Measurements from ENCODE around the gene GSTP1.
"Not testable (repeated sequence)": the region's sequence is repeated elsewhere in the genome, so short reads cannot be mapped to it uniquely, and the experiment has no call there.

The GSTP1 gene

DNA sequence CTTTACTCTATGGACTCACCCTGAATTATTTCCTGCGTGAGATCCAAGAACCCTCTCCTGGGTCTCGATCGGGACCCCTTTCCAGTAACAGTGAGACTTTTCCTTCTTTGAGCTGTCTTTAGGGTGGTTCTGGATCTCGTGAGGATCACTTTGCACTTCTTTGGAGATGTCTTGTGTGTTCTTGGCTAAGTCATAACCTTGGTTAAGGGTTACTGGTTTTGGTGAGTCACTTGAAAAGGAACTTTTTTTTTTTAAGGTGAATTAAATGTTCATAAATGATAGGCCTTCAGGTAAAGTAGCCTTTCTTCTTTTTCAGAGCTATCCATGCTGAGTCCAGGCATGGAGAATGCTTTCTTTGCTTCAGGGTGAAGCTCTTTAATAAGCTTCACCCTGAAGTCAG is 19.4 kb upstream of the GSTP1 start:
- no peak for DNase-seq

DNA sequence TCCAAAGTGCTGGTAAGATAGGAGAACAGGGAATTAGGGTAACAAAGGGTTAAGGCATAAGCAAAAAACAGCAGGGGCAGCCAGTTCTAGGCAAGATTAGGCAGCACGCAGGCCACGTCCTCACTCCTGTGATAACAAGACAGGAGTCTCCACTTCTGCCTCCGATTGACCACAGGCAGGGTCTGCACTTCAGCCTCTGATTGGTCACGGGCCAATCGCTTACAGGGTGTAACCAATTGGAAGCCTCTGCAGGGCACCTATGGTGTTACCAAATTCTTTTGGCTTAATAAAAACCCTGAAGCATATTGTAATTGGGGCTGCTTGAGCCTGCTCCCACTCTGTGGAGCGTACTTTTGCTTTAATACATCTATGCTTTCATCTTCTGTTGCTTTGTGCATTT is 12.2 kb upstream of the GSTP1 start:
- no peak for DNase-seq

GRCh38 chr11:67572305-67572704 is 11.3 kb upstream of the GSTP1 start:
- DNase-seq: no peak

DNA sequence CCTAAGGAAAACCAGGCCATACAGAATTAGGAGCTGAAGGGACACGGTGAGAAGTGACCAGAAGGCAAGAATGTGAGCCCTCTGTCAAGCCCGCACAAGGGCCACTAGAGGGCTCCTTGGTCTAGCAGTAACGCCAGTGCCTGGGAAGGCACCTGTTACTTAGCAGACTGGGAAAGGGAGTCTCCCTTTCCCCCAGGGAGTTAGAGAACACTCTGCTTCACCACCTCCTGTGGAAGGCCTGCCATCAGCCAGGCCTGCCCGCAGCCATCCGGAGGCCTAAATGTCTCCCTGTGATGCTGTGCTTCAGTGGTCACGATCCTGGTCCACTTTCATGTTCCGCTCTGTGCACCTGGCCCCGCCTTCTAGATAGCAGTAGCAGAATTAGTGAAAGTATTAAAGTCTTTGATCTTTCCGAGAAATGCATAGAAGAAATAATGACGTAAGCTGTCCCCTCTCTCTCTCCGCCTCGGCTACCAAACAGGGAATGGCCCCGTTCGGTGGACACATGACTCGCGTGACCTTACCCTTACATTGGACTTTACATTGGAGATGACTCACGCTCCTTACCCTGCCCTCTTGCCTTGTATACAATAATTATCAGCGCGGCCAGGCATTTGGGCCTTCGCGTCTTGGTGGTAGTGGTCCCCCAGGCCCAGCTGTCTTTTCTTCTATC is 10.7 kb upstream of the GSTP1 start:
- no peak for DNase-seq

DNA sequence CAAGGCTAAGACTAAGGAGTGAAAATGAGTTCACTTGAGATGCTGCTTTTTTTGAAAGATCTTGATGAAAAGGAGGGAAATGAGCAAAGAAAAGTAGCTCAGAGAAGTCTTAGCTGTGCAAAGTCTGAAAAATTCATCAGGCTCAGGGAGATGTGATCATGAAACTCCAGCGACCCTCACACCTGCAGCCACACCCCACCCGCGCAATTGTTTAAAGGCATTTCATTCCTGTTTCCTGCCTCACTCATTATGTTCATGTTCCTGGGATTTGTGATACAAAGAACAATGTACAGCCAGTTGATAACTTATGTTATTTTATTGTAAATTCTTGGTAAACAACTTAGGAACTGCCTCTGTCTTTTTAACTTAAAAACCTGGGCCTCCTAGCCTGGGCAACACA is 8.7 kb upstream of the GSTP1 start:
- no peak for DNase-seq

- no peak for DNase-seq
Measured at GRCh38 chr11:67576735-67577475, 6.7 kb upstream of the GSTP1 start.

- DNase-seq: no peak
Measured at GRCh38 chr11:67577951-67578350, 5.7 kb upstream of the GSTP1 start.

DNA sequence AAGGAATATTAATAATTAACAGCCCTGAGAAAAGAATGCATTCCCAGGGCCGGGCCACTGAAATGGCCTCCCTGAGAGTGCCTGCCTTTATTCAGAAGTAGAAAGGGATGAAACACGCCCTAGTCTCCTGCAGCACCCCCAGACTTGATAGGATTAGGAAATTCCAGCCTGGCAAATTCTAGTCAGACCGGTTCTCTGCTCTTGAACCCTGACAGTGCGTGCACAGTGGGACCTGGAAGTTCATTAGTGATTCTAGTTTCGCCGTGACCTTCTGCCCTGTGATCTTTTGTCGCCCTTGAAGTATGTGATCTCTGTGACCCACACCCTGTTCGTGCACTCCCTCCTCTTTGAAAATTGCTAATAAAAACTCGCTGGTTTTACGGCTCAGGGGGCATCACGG is 2.1 kb upstream of the GSTP1 start:
- no peak for DNase-seq

DNA sequence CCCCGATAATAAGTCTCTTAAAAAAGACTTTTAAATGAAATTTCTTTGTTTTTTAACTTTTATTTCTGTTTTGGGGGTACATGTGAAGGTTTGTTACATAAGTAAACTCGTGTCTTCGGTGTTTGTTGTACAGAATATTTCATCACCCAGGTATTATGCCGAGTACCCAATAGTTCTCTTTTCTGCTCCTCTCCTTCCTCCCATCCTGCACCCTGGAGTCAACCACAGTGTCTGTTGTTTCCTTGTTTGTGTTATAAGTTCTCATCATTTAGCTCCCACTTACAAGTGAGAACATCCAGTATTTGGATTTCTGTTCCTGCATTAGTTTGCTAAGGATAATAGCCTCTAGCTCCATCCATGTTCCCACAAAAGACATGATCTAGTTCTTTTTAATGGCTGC is 1.6 kb upstream of the GSTP1 start:
- no peak for DNase-seq

- peak; percentile 82 for DNase-seq
Measured at GRCh38 chr11:67584205-67584880, 731 bp downstream of the GSTP1 start.

- DNase-seq: peak; percentile 42
Measured at GRCh38 chr11:67584881-67585873, 1.6 kb downstream of the GSTP1 start.

DNA sequence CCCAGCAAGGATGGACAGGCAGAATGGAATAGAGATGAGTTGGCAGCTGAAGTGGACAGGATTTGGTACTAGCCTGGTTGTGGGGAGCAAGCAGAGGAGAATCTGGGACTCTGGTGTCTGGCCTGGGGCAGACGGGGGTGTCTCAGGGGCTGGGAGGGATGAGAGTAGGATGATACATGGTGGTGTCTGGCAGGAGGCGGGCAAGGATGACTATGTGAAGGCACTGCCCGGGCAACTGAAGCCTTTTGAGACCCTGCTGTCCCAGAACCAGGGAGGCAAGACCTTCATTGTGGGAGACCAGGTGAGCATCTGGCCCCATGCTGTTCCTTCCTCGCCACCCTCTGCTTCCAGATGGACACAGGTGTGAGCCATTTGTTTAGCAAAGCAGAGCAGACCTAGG is 2.3 kb downstream of the GSTP1 start:
- DNase-seq: no peak

DNA sequence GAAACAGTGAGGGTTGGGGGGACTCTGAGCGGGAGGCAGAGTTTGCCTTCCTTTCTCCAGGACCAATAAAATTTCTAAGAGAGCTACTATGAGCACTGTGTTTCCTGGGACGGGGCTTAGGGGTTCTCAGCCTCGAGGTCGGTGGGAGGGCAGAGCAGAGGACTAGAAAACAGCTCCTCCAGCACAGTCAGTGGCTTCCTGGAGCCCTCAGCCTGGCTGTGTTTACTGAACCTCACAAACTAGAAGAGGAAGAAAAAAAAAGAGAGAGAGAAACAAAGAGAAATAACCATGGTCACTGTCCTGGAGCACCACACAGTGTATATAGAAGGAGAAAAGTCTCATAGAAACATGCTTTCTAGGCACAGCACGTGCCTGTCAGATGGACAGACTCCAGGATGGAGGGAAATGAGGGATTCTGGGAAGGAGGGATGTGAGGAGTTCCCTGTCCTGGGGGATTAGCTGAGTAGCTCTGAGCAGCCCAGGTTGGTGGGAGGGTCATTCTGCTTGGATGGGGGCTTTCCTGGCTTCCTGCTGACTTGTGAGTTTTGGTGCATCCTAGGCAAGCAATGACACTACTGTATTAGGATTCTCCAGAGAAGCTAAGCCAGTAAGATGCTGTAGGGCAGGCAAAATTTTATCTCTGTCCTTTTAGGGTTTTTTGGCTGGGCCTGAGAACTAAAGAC is 3.1 kb downstream of the GSTP1 start:
- DNase-seq: no peak

GRCh38 chr11:67588136-67588503 is 4.5 kb downstream of the GSTP1 start:
- no peak for DNase-seq

DNA sequence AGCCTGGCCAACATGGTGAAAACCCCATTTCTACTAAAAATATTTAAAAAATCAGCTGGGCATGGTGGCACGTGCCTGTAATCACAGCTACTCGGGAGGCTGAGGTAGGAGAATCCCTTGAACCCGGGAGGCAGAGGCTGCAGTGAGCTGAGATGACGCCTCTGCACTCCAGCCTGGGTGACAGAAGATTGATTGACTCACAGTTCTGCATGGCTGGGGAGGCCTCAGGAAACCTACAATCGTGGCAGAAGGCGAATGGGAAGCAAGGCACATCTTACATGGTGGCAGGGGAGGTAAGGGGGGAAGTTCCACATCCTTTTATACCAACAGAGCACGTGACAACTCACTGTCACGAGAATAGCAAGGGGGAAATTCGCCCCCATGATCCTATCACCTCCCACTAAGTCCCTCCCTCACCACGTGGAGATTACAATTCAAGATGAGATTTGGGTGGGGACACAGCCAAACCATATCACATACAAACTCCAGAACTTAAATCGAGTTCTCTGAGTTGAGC is 5.3 kb downstream of the GSTP1 start:
- DNase-seq: not testable (repeated sequence)

- DNase-seq: no peak
Measured at GRCh38 chr11:67592880-67593564, 9.4 kb downstream of the GSTP1 start.

- no peak for DNase-seq
Measured at GRCh38 chr11:67593565-67593905, 9.9 kb downstream of the GSTP1 start.

DNA sequence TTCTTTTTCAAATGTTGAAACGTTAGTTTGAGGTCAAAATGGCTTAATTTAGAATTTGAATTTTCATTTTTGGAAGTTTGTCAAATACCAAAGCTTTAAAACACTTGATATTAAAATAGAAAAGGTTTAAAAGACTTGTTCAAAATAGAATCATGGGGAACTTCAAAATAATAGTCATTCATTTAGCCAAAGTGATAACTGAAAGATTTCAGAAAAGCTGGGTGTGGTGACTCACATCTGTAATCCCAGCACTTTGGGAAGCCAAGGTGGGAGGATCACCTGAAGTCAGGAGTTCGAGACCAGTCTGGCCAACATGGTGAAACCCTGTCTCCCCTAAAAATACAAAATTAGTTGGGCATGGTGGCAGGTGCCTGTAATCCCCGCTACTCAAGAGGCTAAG is 10.9 kb downstream of the GSTP1 start:
- DNase-seq: no peak

GRCh38 chr11:67596753-67597300 is 13.2 kb downstream of the GSTP1 start:
- DNase-seq: no peak

- not testable (repeated sequence) for DNase-seq
Measured at GRCh38 chr11:67597458-67597857, 13.8 kb downstream of the GSTP1 start.

- DNase-seq: not testable (repeated sequence)
Measured at GRCh38 chr11:67597963-67598362, 14.4 kb downstream of the GSTP1 start.

Measured in left hindlimb (tissue), 1 donor.